VCaP (cell line): ENCODE results near the gene SH2D3A.
"Not testable (repeated sequence)": the region's sequence is repeated elsewhere in the genome, so short reads cannot be mapped to it uniquely, and the experiment has no call there.

Source experiments
- H3K27ac ChIP-seq: fragments of 450-650 bp; 2 replicates; pipeline ENCODE4 v1.5.1; 2017
- CTCF ChIP-seq: fragments of 450-650 bp; conservative IDR thresholded peaks from 2 replicates; pipeline ENCODE4 v1.5.1; 2017; ENCODE audit warnings: mild to moderate bottlenecking, moderate library complexity

Gene SH2D3A

GRCh38 chr19:6765738-6766356, 1.4 kb downstream of the SH2D3A start:
- TF ChIP-seq CTCF = no peak
- H3K27ac ChIP-seq = peak overlapping the region; percentile 55

GRCh38 chr19:6762253-6762797, 4.9 kb downstream of the SH2D3A start:
- not testable (repeated sequence) for H3K27ac ChIP-seq

GRCh38 chr19:6761053-6761676, 6.1 kb downstream of the SH2D3A start:
- no peak overlapping the region for H3K27ac ChIP-seq
- no peak for TF ChIP-seq CTCF

GRCh38 chr19:6760606-6761005, 6.6 kb downstream of the SH2D3A start:
- no peak overlapping the region for H3K27ac ChIP-seq

GRCh38 chr19:6754653-6755463, 12.4 kb downstream of the SH2D3A start:
- no peak for TF ChIP-seq CTCF
- no peak overlapping the region for H3K27ac ChIP-seq

More at GRCh38 chr19:6760606-6761005, 6.6 kb downstream of the SH2D3A start:
- TF ChIP-seq CTCF = no peak

GRCh38 chr19:6754136-6754535, 13.1 kb downstream of the SH2D3A start:
- no peak for TF ChIP-seq CTCF
- H3K27ac ChIP-seq = no peak overlapping the region

- no peak for TF ChIP-seq CTCF
- no peak overlapping the region for H3K27ac ChIP-seq
Measured at GRCh38 chr19:6753178-6754031, 13.8 kb downstream of the SH2D3A start.
